GM12874 (cell line): ENCODE measurements around the gene LMF1.

ENCODE experiments used
- CTCF ChIP-seq: IDR thresholded peaks from 2 replicates; pipeline ENCODE4 v1.5.1; 2011; ENCODE audit warnings: low read depth, mild to moderate bottlenecking, control low read depth, low read length, moderate library complexity; ENCODE audit not compliant: insufficient read depth

Gene LMF1

GRCh38 chr16:1013593-1013900 is 42.8 kb upstream of the LMF1 start:
- TF ChIP-seq CTCF = no peak

GRCh38 chr16:1012722-1013592 is 42.2 kb upstream of the LMF1 start:
- TF ChIP-seq CTCF = no peak

- no peak for TF ChIP-seq CTCF
Observed at GRCh38 chr16:1012135-1012534, 41.4 kb upstream of the LMF1 start.

GRCh38 chr16:1011316-1012082 is 40.7 kb upstream of the LMF1 start:
- no peak for TF ChIP-seq CTCF

GRCh38 chr16:1010815-1011214 is 40.0 kb upstream of the LMF1 start:
- no peak for TF ChIP-seq CTCF

GRCh38 chr16:1010251-1010650 is 39.5 kb upstream of the LMF1 start:
- no peak for TF ChIP-seq CTCF

- TF ChIP-seq CTCF = no peak
Observed at GRCh38 chr16:1009358-1010150, 38.8 kb upstream of the LMF1 start.
